ENCODE measurements around the gene TMEM87B.

The TMEM87B gene

GRCh38 chr2:112159454-112159921, 104.4 kb downstream of the TMEM87B start:
- no peak for DNase-seq (ENCODE audit: low read depth)
- H3K4me3 ChIP-seq (ENCODE audit: low read depth, low read length), result no peak overlapping the region

- DNase-seq (ENCODE audit: low read depth), result no peak
- H3K4me3 ChIP-seq (ENCODE audit: low read depth, low read length), result no peak overlapping the region
These were observed 105.5 kb downstream of the TMEM87B start for GRCh38 chr2:112160283-112161250.

GRCh38 chr2:112161431-112162145, 106.5 kb downstream of the TMEM87B start:
- no peak for DNase-seq (ENCODE audit: low read depth)
- no peak overlapping the region for H3K4me3 ChIP-seq (ENCODE audit: low read depth, low read length)

- no peak for DNase-seq (ENCODE audit: low read depth)
- no peak overlapping the region for H3K4me3 ChIP-seq (ENCODE audit: low read depth, low read length)
These were observed 107.3 kb downstream of the TMEM87B start for GRCh38 chr2:112162341-112162740.

- DNase-seq (ENCODE audit: low read depth), result no peak
- H3K4me3 ChIP-seq (ENCODE audit: low read depth, low read length), result no peak overlapping the region
These were observed 107.9 kb downstream of the TMEM87B start for GRCh38 chr2:112162956-112163355.

- H3K4me3 ChIP-seq (ENCODE audit: low read depth, low read length), result no peak overlapping the region
- no peak for DNase-seq (ENCODE audit: low read depth)
These were observed 108.5 kb downstream of the TMEM87B start for GRCh38 chr2:112163541-112163981.

GRCh38 chr2:112164876-112165275, 109.8 kb downstream of the TMEM87B start:
- no peak for DNase-seq (ENCODE audit: low read depth)
- no peak overlapping the region for H3K4me3 ChIP-seq (ENCODE audit: low read depth, low read length)

- DNase-seq (ENCODE audit: low read depth), result no peak
- no peak overlapping the region for H3K4me3 ChIP-seq (ENCODE audit: low read depth, low read length)
These were observed 110.2 kb downstream of the TMEM87B start for GRCh38 chr2:112165296-112165695.

- no peak overlapping the region for H3K4me3 ChIP-seq (ENCODE audit: low read depth, low read length)
- DNase-seq (ENCODE audit: low read depth), result no peak
These were observed 111.9 kb downstream of the TMEM87B start for GRCh38 chr2:112166806-112167499.

- H3K4me3 ChIP-seq (ENCODE audit: low read depth, low read length), result no peak overlapping the region
- no peak for DNase-seq (ENCODE audit: low read depth)
These were observed 113.5 kb downstream of the TMEM87B start for GRCh38 chr2:112168422-112169124.
